ENCODE data around the gene TUNAR. TPM values are rescaled to one million over a fixed set of nuclear protein-coding genes. Genes with fewer than 3 reads are reported as not detected.

Gene TUNAR
- total RNA-seq, 1 donor, result not detected

GRCh38 chr14:95948558-95948981 lies 71.9 kb downstream of the TUNAR start:
- no peak overlapping the region for H3K4me3 ChIP-seq (ENCODE audit: low read depth, low read length)
- TF ChIP-seq CTCF (IDR thresholded peaks at IDR 0.05; ENCODE audit: insufficient read depth, low read depth, low read length), result no peak
- DNase-seq (ENCODE audit: low read depth), result no peak

GRCh38 chr14:95951359-95951758 lies 74.7 kb downstream of the TUNAR start:
- H3K4me3 ChIP-seq (ENCODE audit: low read depth, low read length), result no peak overlapping the region
- no peak for DNase-seq (ENCODE audit: low read depth)
- TF ChIP-seq CTCF (IDR thresholded peaks at IDR 0.05; ENCODE audit: insufficient read depth, low read depth, low read length), result no peak

GRCh38 chr14:95953111-95953724 lies 76.6 kb downstream of the TUNAR start:
- H3K4me3 ChIP-seq (ENCODE audit: low read depth, low read length), result no peak overlapping the region
- no peak for DNase-seq (ENCODE audit: low read depth)
- TF ChIP-seq CTCF (IDR thresholded peaks at IDR 0.05; ENCODE audit: insufficient read depth, low read depth, low read length), result no peak

GRCh38 chr14:95956601-95957460 lies 80.2 kb downstream of the TUNAR start:
- no peak for TF ChIP-seq CTCF (IDR thresholded peaks at IDR 0.05; ENCODE audit: insufficient read depth, low read depth, low read length)
- no peak overlapping the region for H3K4me3 ChIP-seq (ENCODE audit: low read depth, low read length)
- no peak for DNase-seq (ENCODE audit: low read depth)

- no peak overlapping the region for H3K4me3 ChIP-seq (ENCODE audit: low read depth, low read length)
- no peak for DNase-seq (ENCODE audit: low read depth)
- TF ChIP-seq CTCF (IDR thresholded peaks at IDR 0.05; ENCODE audit: insufficient read depth, low read depth, low read length), result no peak
These were observed 81.5 kb downstream of the TUNAR start for GRCh38 chr14:95958105-95958504.

GRCh38 chr14:95959317-95959716 lies 82.7 kb downstream of the TUNAR start:
- no peak for TF ChIP-seq CTCF (IDR thresholded peaks at IDR 0.05; ENCODE audit: insufficient read depth, low read depth, low read length)
- no peak overlapping the region for H3K4me3 ChIP-seq (ENCODE audit: low read depth, low read length)
- no peak for DNase-seq (ENCODE audit: low read depth)

All from fibroblast of villous mesenchyme (primary cell).